ENCODE data around the gene SOX6. TPM values are rescaled to one million over a fixed set of nuclear protein-coding genes. Genes with fewer than 3 reads are reported as not detected.

SOX6 gene
- polyA plus RNA-seq, 1 donor from 2014 or later: 2.2 TPM

DNA sequence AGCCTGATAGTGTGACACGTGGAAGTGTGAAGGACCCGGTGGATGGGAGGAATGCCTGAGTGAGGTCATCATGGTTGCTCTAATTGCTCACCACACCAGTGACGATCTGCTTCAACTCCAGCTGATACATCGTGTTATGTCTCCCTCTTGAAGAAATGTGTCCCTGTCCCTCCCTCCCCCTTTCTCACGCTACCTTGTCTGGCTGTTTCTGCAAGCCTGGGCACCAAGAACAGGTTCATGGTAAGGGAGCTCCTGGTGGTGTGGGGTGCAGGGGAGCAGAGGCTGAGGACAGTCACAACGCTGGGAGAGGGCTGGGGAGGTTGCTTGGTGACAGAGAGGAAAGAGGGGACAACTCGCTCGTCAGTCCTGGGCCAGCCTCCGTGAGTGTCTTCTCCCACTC, 413.4 kb downstream of the SOX6 start:
- Histone ChIP-seq H3K36me3 (ENCODE audit: insufficient read depth, low read length) (no peaks in the 10 kb centered on the region), H3K79me2 (replicated peaks; ENCODE audit: insufficient read depth, low read length) (no peaks in the 10 kb centered on the region), H3K27ac (ENCODE audit: low read length) (no peak overlapping the region), H3K4me3 (ENCODE audit: low read length) (no peak overlapping the region), H4K20me1 (ENCODE audit: insufficient read depth) (no peaks in the 10 kb centered on the region), H3K27me3 (ENCODE audit: insufficient read depth, low read depth, low read length) (no peaks in the 10 kb centered on the region), H3K9me3 (ENCODE audit: low read length) (peaks cover 8% of the 10 kb centered on the region), H3F3A (ENCODE audit: insufficient read depth, low read length, poor library complexity, severe bottlenecking) (no peaks in the 10 kb centered on the region), H2AFZ (ENCODE audit: low read depth, low read length) (no peak overlapping the region), H3K9ac (ENCODE audit: low read length) (no peak overlapping the region), H3K9me2 (ENCODE audit: insufficient read depth, low read length) (no peaks in the 10 kb centered on the region), H3K4me2 (ENCODE audit: low read length) (no peak overlapping the region)
- TF ChIP-seq EP300 (conservative IDR thresholded peaks at IDR 0.05; ENCODE audit: poor library complexity, severe bottlenecking) (no peak), RAD21 (conservative IDR thresholded peaks at IDR 0.05) (no peak), EZH2 (IDR thresholded peaks at IDR 0.05; ENCODE audit: borderline replicate concordance, insufficient read depth, low read length, poor library complexity, severe bottlenecking) (no peak), MXI1 (conservative IDR thresholded peaks at IDR 0.05; ENCODE audit: poor library complexity, severe bottlenecking) (no peak), TAF1 (IDR thresholded peaks at IDR 0.05; ENCODE audit: low read depth) (no peak)
- TF ChIP-seq, protein P1, sequence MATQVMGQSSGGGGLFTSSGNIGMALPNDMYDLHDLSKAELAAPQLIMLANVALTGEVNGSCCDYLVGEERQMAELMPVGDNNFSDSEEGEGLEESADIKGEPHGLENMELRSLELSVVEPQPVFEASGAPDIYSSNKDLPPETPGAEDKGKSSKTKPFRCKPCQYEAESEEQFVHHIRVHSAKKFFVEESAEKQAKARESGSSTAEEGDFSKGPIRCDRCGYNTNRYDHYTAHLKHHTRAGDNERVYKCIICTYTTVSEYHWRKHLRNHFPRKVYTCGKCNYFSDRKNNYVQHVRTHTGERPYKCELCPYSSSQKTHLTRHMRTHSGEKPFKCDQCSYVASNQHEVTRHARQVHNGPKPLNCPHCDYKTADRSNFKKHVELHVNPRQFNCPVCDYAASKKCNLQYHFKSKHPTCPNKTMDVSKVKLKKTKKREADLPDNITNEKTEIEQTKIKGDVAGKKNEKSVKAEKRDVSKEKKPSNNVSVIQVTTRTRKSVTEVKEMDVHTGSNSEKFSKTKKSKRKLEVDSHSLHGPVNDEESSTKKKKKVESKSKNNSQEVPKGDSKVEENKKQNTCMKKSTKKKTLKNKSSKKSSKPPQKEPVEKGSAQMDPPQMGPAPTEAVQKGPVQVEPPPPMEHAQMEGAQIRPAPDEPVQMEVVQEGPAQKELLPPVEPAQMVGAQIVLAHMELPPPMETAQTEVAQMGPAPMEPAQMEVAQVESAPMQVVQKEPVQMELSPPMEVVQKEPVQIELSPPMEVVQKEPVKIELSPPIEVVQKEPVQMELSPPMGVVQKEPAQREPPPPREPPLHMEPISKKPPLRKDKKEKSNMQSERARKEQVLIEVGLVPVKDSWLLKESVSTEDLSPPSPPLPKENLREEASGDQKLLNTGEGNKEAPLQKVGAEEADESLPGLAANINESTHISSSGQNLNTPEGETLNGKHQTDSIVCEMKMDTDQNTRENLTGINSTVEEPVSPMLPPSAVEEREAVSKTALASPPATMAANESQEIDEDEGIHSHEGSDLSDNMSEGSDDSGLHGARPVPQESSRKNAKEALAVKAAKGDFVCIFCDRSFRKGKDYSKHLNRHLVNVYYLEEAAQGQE (IDR thresholded peaks at IDR 0.05; ENCODE audit: borderline replicate concordance): no peak

DNA sequence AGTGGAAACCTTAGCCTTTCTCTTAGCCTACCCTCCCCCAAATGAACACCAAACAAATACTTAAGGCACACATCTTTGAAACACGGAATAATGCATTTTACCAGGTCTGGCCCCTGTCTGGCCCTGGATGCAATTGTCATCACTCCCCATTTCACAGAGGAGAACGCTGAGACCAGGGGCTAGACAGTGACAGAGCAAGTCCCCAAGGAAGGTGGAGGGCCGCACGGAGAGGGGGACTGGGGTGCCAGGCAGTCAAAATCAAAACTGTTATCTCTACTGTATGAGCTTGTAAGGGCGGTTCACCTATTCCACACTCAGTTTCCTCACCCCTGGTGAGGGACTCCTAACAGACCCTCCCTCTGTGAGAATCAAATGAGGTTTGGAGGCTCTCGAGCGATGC, 414.2 kb downstream of the SOX6 start:
- Histone ChIP-seq H3K79me2 (replicated peaks; ENCODE audit: insufficient read depth, low read length) (no peaks in the 10 kb centered on the region), H3K9me3 (ENCODE audit: low read length) (peaks cover 8% of the 10 kb centered on the region), H3K9me2 (ENCODE audit: insufficient read depth, low read length) (no peaks in the 10 kb centered on the region), H3K36me3 (ENCODE audit: insufficient read depth, low read length) (no peaks in the 10 kb centered on the region), H3K4me3 (ENCODE audit: low read length) (no peak overlapping the region), H3K27me3 (ENCODE audit: insufficient read depth, low read depth, low read length) (no peaks in the 10 kb centered on the region), H3K4me2 (ENCODE audit: low read length) (no peak overlapping the region), H3K9ac (ENCODE audit: low read length) (no peak overlapping the region), H2AFZ (ENCODE audit: low read depth, low read length) (no peak overlapping the region), H4K20me1 (ENCODE audit: insufficient read depth) (no peaks in the 10 kb centered on the region), H3K27ac (ENCODE audit: low read length) (no peak overlapping the region), H3F3A (ENCODE audit: insufficient read depth, low read length, poor library complexity, severe bottlenecking) (no peaks in the 10 kb centered on the region)
- no peak for TF ChIP-seq SMC3 (conservative IDR thresholded peaks at IDR 0.05; ENCODE audit: poor library complexity)
- TF ChIP-seq, protein P2, sequence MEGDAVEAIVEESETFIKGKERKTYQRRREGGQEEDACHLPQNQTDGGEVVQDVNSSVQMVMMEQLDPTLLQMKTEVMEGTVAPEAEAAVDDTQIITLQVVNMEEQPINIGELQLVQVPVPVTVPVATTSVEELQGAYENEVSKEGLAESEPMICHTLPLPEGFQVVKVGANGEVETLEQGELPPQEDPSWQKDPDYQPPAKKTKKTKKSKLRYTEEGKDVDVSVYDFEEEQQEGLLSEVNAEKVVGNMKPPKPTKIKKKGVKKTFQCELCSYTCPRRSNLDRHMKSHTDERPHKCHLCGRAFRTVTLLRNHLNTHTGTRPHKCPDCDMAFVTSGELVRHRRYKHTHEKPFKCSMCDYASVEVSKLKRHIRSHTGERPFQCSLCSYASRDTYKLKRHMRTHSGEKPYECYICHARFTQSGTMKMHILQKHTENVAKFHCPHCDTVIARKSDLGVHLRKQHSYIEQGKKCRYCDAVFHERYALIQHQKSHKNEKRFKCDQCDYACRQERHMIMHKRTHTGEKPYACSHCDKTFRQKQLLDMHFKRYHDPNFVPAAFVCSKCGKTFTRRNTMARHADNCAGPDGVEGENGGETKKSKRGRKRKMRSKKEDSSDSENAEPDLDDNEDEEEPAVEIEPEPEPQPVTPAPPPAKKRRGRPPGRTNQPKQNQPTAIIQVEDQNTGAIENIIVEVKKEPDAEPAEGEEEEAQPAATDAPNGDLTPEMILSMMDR (IDR thresholded peaks at IDR 0.05; ENCODE audit: poor library complexity, severe bottlenecking): no peak
- TF ChIP-seq RAD21 (conservative IDR thresholded peaks at IDR 0.05): no peak

DNA sequence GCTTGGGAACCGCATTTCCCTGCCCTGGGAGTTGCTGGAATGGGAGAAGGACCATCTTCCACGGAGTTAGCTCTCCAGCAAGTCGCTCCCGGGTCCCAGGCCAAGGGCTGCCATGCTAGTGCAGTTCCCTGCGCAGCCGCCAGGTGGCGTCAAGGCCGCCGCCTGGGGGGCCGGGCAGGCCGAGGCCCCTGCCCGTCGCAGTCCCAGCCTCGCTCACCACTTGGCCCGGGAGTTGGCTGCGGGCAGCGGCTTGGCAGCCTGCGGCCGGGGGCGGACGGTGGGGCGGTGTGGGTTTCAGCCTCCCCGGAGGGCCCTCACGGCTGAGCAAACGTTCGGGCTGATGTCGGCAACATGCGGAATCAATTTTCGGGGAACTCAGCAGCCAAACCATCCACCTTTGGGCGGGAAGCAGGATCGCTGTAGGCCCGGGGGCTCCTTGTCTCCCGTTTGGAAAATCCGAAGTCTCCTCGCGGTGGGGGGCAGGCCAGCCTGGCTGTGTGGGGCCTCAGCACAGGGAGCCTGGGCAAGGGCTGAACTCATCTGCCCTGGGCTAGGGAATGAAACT, 415.1 kb downstream of the SOX6 start:
- Histone ChIP-seq H4K20me1 (ENCODE audit: insufficient read depth) (no peaks in the 10 kb centered on the region), H2AFZ (ENCODE audit: low read depth, low read length) (no peak overlapping the region), H3K36me3 (ENCODE audit: insufficient read depth, low read length) (no peaks in the 10 kb centered on the region), H3F3A (ENCODE audit: insufficient read depth, low read length, poor library complexity, severe bottlenecking) (no peaks in the 10 kb centered on the region), H3K9me2 (ENCODE audit: insufficient read depth, low read length) (no peaks in the 10 kb centered on the region), H3K79me2 (replicated peaks; ENCODE audit: insufficient read depth, low read length) (no peaks in the 10 kb centered on the region), H3K9me3 (ENCODE audit: low read length) (peaks cover 4% of the 10 kb centered on the region), H3K4me3 (ENCODE audit: low read length) (no peak overlapping the region), H3K27ac (ENCODE audit: low read length) (no peak overlapping the region), H3K4me2 (ENCODE audit: low read length) (no peak overlapping the region), H3K27me3 (ENCODE audit: insufficient read depth, low read depth, low read length) (no peaks in the 10 kb centered on the region), H3K9ac (ENCODE audit: low read length) (no peak overlapping the region)
- TF ChIP-seq, protein P2 (IDR thresholded peaks at IDR 0.05; ENCODE audit: poor library complexity, severe bottlenecking): no peak
- TF ChIP-seq EZH2 (IDR thresholded peaks at IDR 0.05; ENCODE audit: borderline replicate concordance, insufficient read depth, low read length, poor library complexity, severe bottlenecking) (no peak), TAF1 (IDR thresholded peaks at IDR 0.05; ENCODE audit: low read depth) (no peak), POLR2AphosphoS5 (IDR thresholded peaks at IDR 0.05) (no peak), RAD21 (conservative IDR thresholded peaks at IDR 0.05) (no peak), MXI1 (conservative IDR thresholded peaks at IDR 0.05; ENCODE audit: poor library complexity, severe bottlenecking) (no peak), SMC3 (conservative IDR thresholded peaks at IDR 0.05; ENCODE audit: poor library complexity) (no peak), EP300 (conservative IDR thresholded peaks at IDR 0.05; ENCODE audit: poor library complexity, severe bottlenecking) (no peak)
- TF ChIP-seq, protein P1 (IDR thresholded peaks at IDR 0.05; ENCODE audit: borderline replicate concordance): no peak
